Keratinocyte (primary cell): Measurements from ENCODE around the gene KLF3. TPM values are rescaled to one million over a fixed set of nuclear protein-coding genes. Genes with fewer than 3 reads are reported as not detected.

Experiments
- DNase-seq: peaks from one replicate; pipeline ENCODE4 v3.0.0-alpha.2; 2011; ENCODE audit warnings: low read depth, missing footprints, low spot score
- FAIRE-seq: peaks from 2 replicates; lab custom pipeline; 2011; peaks lifted over from hg19 to GRCh38; lab: Jason Lieb, UNC
- H2AFZ ChIP-seq: 2 replicates; pipeline ENCODE4 v1.6.0; 2012; ENCODE audit warnings: low read length, control low read depth, inconsistent platforms; ENCODE audit not compliant: control insufficient read depth
- H3K27ac ChIP-seq: 2 replicates; pipeline ENCODE4 v1.5.1; 2011; ENCODE audit warnings: low read length; ENCODE audit not compliant: control insufficient read depth, insufficient read depth
- H3K27me3 ChIP-seq: 3 replicates; pipeline ENCODE4 v1.6.0; 2011; ENCODE audit warnings: low read length; ENCODE audit not compliant: control insufficient read depth, insufficient read depth; ENCODE audit errors: extremely low read depth
- H3K36me3 ChIP-seq, 2 experiments: 2 replicates in 1 of 2; 3 replicates in 1 of 2; pipeline ENCODE4 v1.5.1; 2011; ENCODE audit warnings: low read length in 2 of 2, mild to moderate bottlenecking in 1 of 2; ENCODE audit not compliant: control insufficient read depth in 2 of 2, insufficient read depth in 2 of 2; ENCODE audit errors: extremely low read depth in 1 of 2
- H3K4me1 ChIP-seq: 3 replicates; pipeline ENCODE4 v1.5.1; 2011; ENCODE audit warnings: low read length; ENCODE audit not compliant: control insufficient read depth, insufficient read depth; ENCODE audit errors: extremely low read depth
- H3K4me2 ChIP-seq: 3 replicates; pipeline ENCODE4 v1.6.0; 2011; ENCODE audit warnings: low read depth, low read length; ENCODE audit not compliant: control insufficient read depth, insufficient read depth; ENCODE audit errors: extremely low read depth
- H3K4me3 ChIP-seq, 3 experiments: fragments of 200-600 bp in 1 of 3; sonication (generic) in 1 of 3; 2 replicates in 2 of 3; 3 replicates in 1 of 3; pipeline ENCODE4 v1.5.1; 2011 to 2016; ENCODE audit warnings: low read length in 3 of 3, mild to moderate bottlenecking in 3 of 3, control low read depth in 2 of 3, inconsistent platforms in 1 of 3, low read depth in 1 of 3, mixed read lengths in 1 of 3, mixed run types in 1 of 3, moderate library complexity in 1 of 3; ENCODE audit not compliant: control insufficient read depth in 2 of 3, insufficient read depth in 2 of 3; ENCODE audit errors: extremely low read depth in 1 of 3
- H3K79me2 ChIP-seq: 2 replicates; pipeline ENCODE4 v1.6.0; 2012; ENCODE audit warnings: low read length; ENCODE audit not compliant: control insufficient read depth, insufficient read depth
- H3K9ac ChIP-seq: 3 replicates; pipeline ENCODE4 v1.6.0; 2011; ENCODE audit warnings: low read length; ENCODE audit not compliant: control insufficient read depth, insufficient read depth; ENCODE audit errors: extremely low read depth
- H3K9me1 ChIP-seq: 3 replicates; pipeline ENCODE4 v1.6.0; 2011; ENCODE audit warnings: low read length; ENCODE audit not compliant: control insufficient read depth, insufficient read depth; ENCODE audit errors: extremely low read depth
- H3K9me3 ChIP-seq: 2 replicates; pipeline ENCODE4 v1.5.1; 2012; ENCODE audit warnings: low read depth, low read length; ENCODE audit not compliant: control insufficient read depth
- H4K20me1 ChIP-seq: 3 replicates; pipeline ENCODE4 v1.6.0; 2011; ENCODE audit warnings: low read length; ENCODE audit not compliant: control insufficient read depth, insufficient read depth; ENCODE audit errors: extremely low read depth
- EZH2 ChIP-seq: IDR thresholded peaks from one replicate; pipeline ENCODE4 v1.6.1; 2012; ENCODE audit warnings: inconsistent platforms, mild to moderate bottlenecking, low read length, moderate library complexity
- dilution Hi-C: fragments of 300-500 bp; cut with MboI; formaldehyde crosslinking; loops from one replicate; pipeline ENCODE4 v1.7.0; 2020; ENCODE audit warnings: low sequenced_read_pairs; ENCODE audit not compliant: extremely low pct_ligation_motif_present
- polyA minus RNA-seq, 3 experiments: library from RNA; depleted of rRNA, polyadenylated mRNA; stranded (reverse); fragments of >200 nt; gene quantifications; 1 replicate in 1 of 3; 2 replicates in 1 of 3; 3 replicates in 1 of 3; pipeline ENCODE4 v1.2.3, GENCODE V29; 2011
- polyA plus RNA-seq, 5 experiments: library from polyadenylated mRNA; depleted of rRNA in 3 of 5; stranded (reverse) in 3 of 5; stranded (forward) in 1 of 5; unstranded in 1 of 5; fragments of >200 nt; gene quantifications; 1 replicate in 1 of 5; 2 replicates in 3 of 5; 3 replicates in 1 of 5; pipeline versions ENCODE4 v1.2.1 to v1.2.3, GENCODE V29; 2011 to 2012; ENCODE audit warnings: missing spikeins in 2 of 5, low read depth in 1 of 5, low replicate concordance in 1 of 5
- TF ChIP-seq, protein P1 (sequence below), 3 experiments: IDR thresholded peaks in 1 of 3; conservative IDR thresholded peaks in 1 of 3; optimal IDR thresholded peaks in 1 of 3; 2 replicates in 2 of 3; 3 replicates in 1 of 3; pipeline versions ENCODE3 to v1.5.1; 2011; ENCODE audit warnings: low read length in 3 of 3, mild to moderate bottlenecking in 3 of 3, moderate library complexity in 2 of 3, control low read depth in 1 of 3, inconsistent platforms in 1 of 3; ENCODE audit not compliant: insufficient read depth in 2 of 3; ENCODE audit errors: extremely low read depth in 1 of 3

Gene KLF3
- 22.2 to 39.9 TPM (median 25.5 TPM) in 3 replicates for polyA plus RNA-seq
- 48.0 TPM for polyA plus RNA-seq (2011; ENCODE audit: low read depth)
- 17.6 and 30.3 TPM in 2 replicates for polyA plus RNA-seq (2011; cell fraction: cytosol; rRNA removed)
- 43.3 and 53.0 TPM in 2 replicates for polyA plus RNA-seq (2011; cell fraction: nucleus; rRNA removed)
- polyA plus RNA-seq (2012; ENCODE audit: low replicate concordance): 19.9 and 73.1 TPM in 2 replicates
- polyA minus RNA-seq: 21.6 to 85.9 TPM (median 61.8 TPM) in 3 replicates
- polyA minus RNA-seq (2011; cell fraction: cytosol; rRNA and poly(A)+ RNA removed): 24.0 TPM
- polyA minus RNA-seq (2011; cell fraction: nucleus; rRNA and poly(A)+ RNA removed): 65.7 and 106 TPM in 2 replicates

- Histone ChIP-seq H3K36me3 (no peaks in the 10 kb centered on the region), H3K27ac (peak within 1 kb of the TSS; percentile 97), H3K4me1 (peaks cover 13% of the 10 kb centered on the region), H3K4me2 (peak within 1 kb of the TSS; percentile 98), H3K9me1 (no peaks in the 10 kb centered on the region), H3K4me3 (peak within 1 kb of the TSS; percentile 81 to 95 (median 85)), H3K27me3 (no peaks in the 10 kb centered on the region), H3K9ac (peak within 1 kb of the TSS; percentile 95), H3K79me2 (peaks cover 46% of the 10 kb centered on the region), H3K9me3 (no peaks in the 10 kb centered on the region), H4K20me1 (no peaks in the 10 kb centered on the region), H2AFZ (no peak within 1 kb of the TSS)
- TF ChIP-seq, protein P1, sequence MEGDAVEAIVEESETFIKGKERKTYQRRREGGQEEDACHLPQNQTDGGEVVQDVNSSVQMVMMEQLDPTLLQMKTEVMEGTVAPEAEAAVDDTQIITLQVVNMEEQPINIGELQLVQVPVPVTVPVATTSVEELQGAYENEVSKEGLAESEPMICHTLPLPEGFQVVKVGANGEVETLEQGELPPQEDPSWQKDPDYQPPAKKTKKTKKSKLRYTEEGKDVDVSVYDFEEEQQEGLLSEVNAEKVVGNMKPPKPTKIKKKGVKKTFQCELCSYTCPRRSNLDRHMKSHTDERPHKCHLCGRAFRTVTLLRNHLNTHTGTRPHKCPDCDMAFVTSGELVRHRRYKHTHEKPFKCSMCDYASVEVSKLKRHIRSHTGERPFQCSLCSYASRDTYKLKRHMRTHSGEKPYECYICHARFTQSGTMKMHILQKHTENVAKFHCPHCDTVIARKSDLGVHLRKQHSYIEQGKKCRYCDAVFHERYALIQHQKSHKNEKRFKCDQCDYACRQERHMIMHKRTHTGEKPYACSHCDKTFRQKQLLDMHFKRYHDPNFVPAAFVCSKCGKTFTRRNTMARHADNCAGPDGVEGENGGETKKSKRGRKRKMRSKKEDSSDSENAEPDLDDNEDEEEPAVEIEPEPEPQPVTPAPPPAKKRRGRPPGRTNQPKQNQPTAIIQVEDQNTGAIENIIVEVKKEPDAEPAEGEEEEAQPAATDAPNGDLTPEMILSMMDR (optimal IDR thresholded peaks at IDR 0.05 in 1 of 3, IDR thresholded peaks at IDR 0.05 in 1 of 3, conservative IDR thresholded peaks at IDR 0.05 in 1 of 3; ENCODE audit: extremely low read depth in 1 of 3, insufficient read depth in 2 of 3, low read length in 3 of 3): no peak
- TF ChIP-seq EZH2: no peak
- dilution Hi-C loops: no loop called here
- FAIRE-seq: no peak
- DNase-seq: no peak
These were observed at the start of gene KLF3 for GRCh38 chr4:38663801-38664705. Gene KLF3 (plus strand): TSS chr4:38664199. CDS start chr4:38680626, 16,427 bp downstream.

- Histone ChIP-seq H3K4me1 (peaks cover 11% of the 10 kb centered on the region), H3K36me3 (no peaks in the 10 kb centered on the region), H3K4me3 (no peak overlapping the region), H4K20me1 (no peaks in the 10 kb centered on the region), H3K9ac (no peak overlapping the region), H3K9me1 (no peaks in the 10 kb centered on the region), H2AFZ (no peak overlapping the region), H3K4me2 (no peak overlapping the region), H3K27me3 (no peaks in the 10 kb centered on the region), H3K9me3 (no peaks in the 10 kb centered on the region), H3K27ac (no peak overlapping the region), H3K79me2 (no peaks in the 10 kb centered on the region)
- no peak for FAIRE-seq
- TF ChIP-seq EZH2: no peak
- TF ChIP-seq, protein P1 (optimal IDR thresholded peaks at IDR 0.05 in 1 of 3, IDR thresholded peaks at IDR 0.05 in 1 of 3, conservative IDR thresholded peaks at IDR 0.05 in 1 of 3; ENCODE audit: extremely low read depth in 1 of 3, insufficient read depth in 2 of 3, low read length in 3 of 3): no peak
- dilution Hi-C loops: no loop called here
- DNase-seq: no peak
These were observed 49.8 kb upstream of the KLF3 start for GRCh38 chr4:38614231-38614630.
